Liver (tissue), 3 donors: ENCODE measurements around the gene CACNA1B.

Experiments used
- CTCF ChIP-seq: fragments of 150-350 bp; IDR thresholded peaks from 2 replicates; pipeline ENCODE4 v1.5.1; 2017; ENCODE audit warnings: improper control_type of control experiment, low read depth, low read length; ENCODE audit not compliant: missing input control
- EGR1 ChIP-seq, 2 donors: IDR thresholded peaks; 2 replicates each; pipeline ENCODE4 v1.6.1; 2016 to 2018; ENCODE audit warnings: antibody characterized with exemption in 2 of 2, low read depth in 2 of 2
- FOXA1 ChIP-seq: IDR thresholded peaks from 2 replicates; pipeline ENCODE4 v1.6.1; 2016; ENCODE audit warnings: antibody characterized with exemption
- FOXA2 ChIP-seq: IDR thresholded peaks from 2 replicates; pipeline ENCODE4 v1.6.1; 2016; ENCODE audit warnings: antibody characterized with exemption
- JUND ChIP-seq, 2 donors: IDR thresholded peaks; 2 replicates each; pipeline ENCODE4 v1.6.1; 2016; ENCODE audit warnings: antibody characterized with exemption in 2 of 2
- NR2F2 ChIP-seq: IDR thresholded peaks from 2 replicates; pipeline ENCODE4 v1.6.1; 2016; ENCODE audit warnings: antibody characterized with exemption
- RAD21 ChIP-seq, 2 donors: IDR thresholded peaks; 2 replicates each; pipeline ENCODE4 v1.6.1; 2016; ENCODE audit warnings: antibody characterized with exemption in 2 of 2, mild to moderate bottlenecking in 2 of 2
- RXRA ChIP-seq, 2 donors: IDR thresholded peaks; 2 replicates each; pipeline ENCODE4 v1.6.1; 2017 to 2018; ENCODE audit warnings: antibody characterized with exemption in 2 of 2, mild to moderate bottlenecking in 1 of 2
- YY1 ChIP-seq: IDR thresholded peaks from 2 replicates; pipeline ENCODE4 v1.6.1; 2016; ENCODE audit warnings: antibody characterized with exemption, mild to moderate bottlenecking
- TF ChIP-seq, protein P1 (sequence below): IDR thresholded peaks from 2 replicates; pipeline ENCODE4 v1.6.1; 2016; ENCODE audit warnings: antibody characterized with exemption
- TF ChIP-seq, protein P2 (sequence below): IDR thresholded peaks from 2 replicates; pipeline ENCODE4 v1.6.1; 2016; ENCODE audit warnings: antibody characterized with exemption
- donor health status: healthy.
- donor health status: healthy.

- TF ChIP-seq CTCF (no peak), NR2F2 (no peak), EGR1 (IDR thresholded peaks at IDR 0.05; ENCODE audit: low read depth in 2 of 2) (no peak), RAD21 (IDR thresholded peaks at IDR 0.05) (no peak), RXRA (IDR thresholded peaks at IDR 0.05) (no peak), YY1 (no peak), FOXA2 (no peak), FOXA1 (no peak), JUND (IDR thresholded peaks at IDR 0.05) (no peak)
- TF ChIP-seq, protein P1, sequence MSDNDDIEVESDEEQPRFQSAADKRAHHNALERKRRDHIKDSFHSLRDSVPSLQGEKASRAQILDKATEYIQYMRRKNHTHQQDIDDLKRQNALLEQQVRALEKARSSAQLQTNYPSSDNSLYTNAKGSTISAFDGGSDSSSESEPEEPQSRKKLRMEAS: no peak
- TF ChIP-seq, protein P2, sequence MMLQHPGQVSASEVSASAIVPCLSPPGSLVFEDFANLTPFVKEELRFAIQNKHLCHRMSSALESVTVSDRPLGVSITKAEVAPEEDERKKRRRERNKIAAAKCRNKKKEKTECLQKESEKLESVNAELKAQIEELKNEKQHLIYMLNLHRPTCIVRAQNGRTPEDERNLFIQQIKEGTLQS: no peak
These were observed 1.5 kb downstream of the CACNA1B start for GRCh38 chr9:137879052-137879451.
